MCF 10A (cell line): Measurements from ENCODE around the gene BLCAP. TPM values are rescaled to one million over a fixed set of nuclear protein-coding genes. Genes with fewer than 3 reads are reported as not detected.

Experiments
- BruUV-seq: library from RNA; stranded (reverse); fragments of 400-500 nt; replicated peaks from 2 replicates; lab custom pipeline; 2021; lab: Mats Ljungman, UMichigan
- CTCF ChIA-PET: fragments of 300-600 bp; sonication (Branson Sonifier 250); formaldehyde crosslinking; extraction: SDS; loops from one replicate; lab custom pipeline; 2021; ENCODE audit warnings: antibody characterized with exemption, inconsistent platforms; lab: Yijun Ruan, JAX
- POLR2A ChIA-PET: fragments of 300-600, 350-650 bp; sonication (Branson Sonifier 250); formaldehyde crosslinking; extraction: SDS; loops from one replicate; lab custom pipeline; 2020; ENCODE audit warnings: antibody characterized with exemption, inconsistent platforms; lab: Yijun Ruan, JAX
- DNase-seq: peaks from one replicate; pipeline ENCODE4 v3.0.0-alpha.2; 2018; ENCODE audit not compliant: unreplicated experiment
- H3K27ac Mint-ChIP-seq: one replicate; pipeline ENCODE4 v1.8.0; 2022; ENCODE audit warnings: mild to moderate bottlenecking, low read depth, mixed read lengths; ENCODE audit not compliant: unreplicated experiment
- H3K27me3 Mint-ChIP-seq: one replicate; pipeline ENCODE4 v1.8.0; 2022; ENCODE audit warnings: mixed read lengths; ENCODE audit not compliant: insufficient read depth, unreplicated experiment
- H3K36me3 Mint-ChIP-seq: one replicate; pipeline ENCODE4 v1.8.0; 2022; ENCODE audit warnings: mild to moderate bottlenecking, moderate library complexity, mixed read lengths; ENCODE audit not compliant: insufficient read depth, unreplicated experiment
- H3K4me1 Mint-ChIP-seq: one replicate; pipeline ENCODE4 v1.8.0; 2022; ENCODE audit warnings: mixed read lengths; ENCODE audit not compliant: insufficient read depth, unreplicated experiment
- H3K4me3 Mint-ChIP-seq: one replicate; pipeline ENCODE4 v1.8.0; 2022; ENCODE audit warnings: mild to moderate bottlenecking, moderate library complexity, mixed read lengths; ENCODE audit not compliant: unreplicated experiment
- H3K9me3 Mint-ChIP-seq: one replicate; pipeline ENCODE4 v1.8.0; 2022; ENCODE audit warnings: mixed read lengths; ENCODE audit not compliant: unreplicated experiment
- intact Hi-C: fragments of 100-400 bp; cut with micrococcal nuclease; formaldehyde crosslinking; loops from 2 replicates; pipeline ENCODE4 v1.14.1; 2022
- total RNA-seq: library from RNA; stranded (reverse); gene quantifications from 2 replicates; pipeline ENCODE4 v1.2.3, GENCODE V29; 2022
- TF ChIP-seq, protein P1 (sequence below): fragments of 200-600 bp; IDR thresholded peaks from one replicate; pipeline ENCODE4 v1.8.0; 2022; ENCODE audit warnings: antibody characterized with exemption, mild to moderate bottlenecking; ENCODE audit not compliant: unreplicated experiment

The BLCAP gene
- total RNA-seq, 1 experiment from 2014 or later = 105 TPM

DNA sequence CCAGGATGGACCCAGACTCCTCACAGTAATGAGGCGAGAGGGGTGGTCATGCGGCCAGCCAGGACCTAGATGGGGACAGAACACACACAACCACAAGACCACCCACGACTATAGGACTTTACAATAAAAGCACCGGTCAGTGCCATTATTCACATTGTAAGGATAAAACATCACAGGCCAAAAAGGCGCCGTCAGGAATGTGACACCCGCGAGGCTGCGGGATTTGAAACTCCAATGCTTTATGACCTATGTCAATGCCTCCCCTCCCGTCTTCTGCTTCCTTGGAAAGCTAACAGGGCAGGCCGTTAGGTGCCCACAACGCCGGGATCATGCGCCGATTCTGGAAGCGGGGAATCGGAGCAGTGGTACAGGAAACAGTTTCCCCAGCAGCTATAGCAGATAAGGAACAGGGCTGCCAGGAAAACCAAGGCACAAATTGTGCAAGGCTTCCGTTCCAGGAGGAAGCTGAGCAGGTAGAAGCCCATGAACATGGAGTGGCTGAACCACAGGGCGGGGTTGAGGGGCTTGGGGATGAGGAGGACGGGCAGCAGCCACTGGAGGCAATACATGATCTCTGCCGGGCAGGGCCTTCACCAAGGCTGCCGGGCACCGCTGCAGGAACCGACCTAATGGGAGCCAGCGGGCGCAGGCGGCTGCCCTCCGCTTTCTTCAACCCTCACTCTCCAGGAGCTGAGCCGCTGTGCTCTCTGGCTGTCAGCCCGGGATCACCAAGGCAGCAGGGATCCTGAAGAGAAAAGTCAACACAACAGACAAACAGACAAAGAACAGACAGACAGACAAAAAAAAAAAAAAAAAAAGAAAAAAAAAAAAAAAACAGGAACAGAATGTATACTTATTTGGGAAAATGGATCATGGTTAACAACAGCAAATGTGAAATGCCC lies 8.8 kb downstream of the BLCAP start:
- TF ChIP-seq, protein P1, sequence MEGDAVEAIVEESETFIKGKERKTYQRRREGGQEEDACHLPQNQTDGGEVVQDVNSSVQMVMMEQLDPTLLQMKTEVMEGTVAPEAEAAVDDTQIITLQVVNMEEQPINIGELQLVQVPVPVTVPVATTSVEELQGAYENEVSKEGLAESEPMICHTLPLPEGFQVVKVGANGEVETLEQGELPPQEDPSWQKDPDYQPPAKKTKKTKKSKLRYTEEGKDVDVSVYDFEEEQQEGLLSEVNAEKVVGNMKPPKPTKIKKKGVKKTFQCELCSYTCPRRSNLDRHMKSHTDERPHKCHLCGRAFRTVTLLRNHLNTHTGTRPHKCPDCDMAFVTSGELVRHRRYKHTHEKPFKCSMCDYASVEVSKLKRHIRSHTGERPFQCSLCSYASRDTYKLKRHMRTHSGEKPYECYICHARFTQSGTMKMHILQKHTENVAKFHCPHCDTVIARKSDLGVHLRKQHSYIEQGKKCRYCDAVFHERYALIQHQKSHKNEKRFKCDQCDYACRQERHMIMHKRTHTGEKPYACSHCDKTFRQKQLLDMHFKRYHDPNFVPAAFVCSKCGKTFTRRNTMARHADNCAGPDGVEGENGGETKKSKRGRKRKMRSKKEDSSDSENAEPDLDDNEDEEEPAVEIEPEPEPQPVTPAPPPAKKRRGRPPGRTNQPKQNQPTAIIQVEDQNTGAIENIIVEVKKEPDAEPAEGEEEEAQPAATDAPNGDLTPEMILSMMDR = no peak
- ChIA-PET CTCF (interaction anchor here (0.6 to 1.1 kb wide), 2 partner anchors 28 to 299 kb away, joined by 3 read pairs; no protein-coding TSS in a partner anchor), POLR2A (interaction anchor here (0.6 to 2.9 kb wide), 3 partner anchors 9 to 242 kb away, joined by 3 to 14 read pairs (median 4); partner anchors contain the start of gene BLCAP)
- DNase-seq = no peak
- peaks cover 84% of the 10 kb centered on the region for H3K36me3 Mint-ChIP-seq
- H3K9me3 Mint-ChIP-seq = no peaks in the 10 kb centered on the region
- peaks cover 29% of the 10 kb centered on the region for H3K4me1 Mint-ChIP-seq
- no peak overlapping the region for H3K27ac Mint-ChIP-seq
- no TSS peak for BruUV-seq
- H3K4me3 Mint-ChIP-seq = no peak overlapping the region
- intact Hi-C loops = no loop called here
- no peaks in the 10 kb centered on the region for H3K27me3 Mint-ChIP-seq

DNA sequence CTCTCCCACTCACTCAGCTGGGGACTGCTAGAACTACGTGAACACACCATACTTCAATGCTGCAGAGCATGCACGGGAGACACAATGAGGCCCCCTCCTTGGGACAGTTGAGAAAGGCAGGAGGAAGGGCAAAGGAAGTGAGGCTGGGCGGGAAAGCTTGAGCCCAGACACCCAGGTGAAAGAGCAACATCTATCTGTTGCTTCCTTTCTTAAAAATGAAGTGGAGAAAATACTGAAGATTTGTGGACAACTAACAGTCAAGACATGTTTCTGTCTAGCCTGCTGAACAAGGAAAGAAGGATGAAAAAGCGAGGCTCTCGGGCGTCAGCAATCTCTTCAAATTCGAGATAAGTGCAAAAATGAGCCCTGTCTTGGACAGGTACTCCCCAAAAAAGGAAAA lies 9.6 kb downstream of the BLCAP start:
- Mint-ChIP-seq H3K36me3 (peaks cover 86% of the 10 kb centered on the region), H3K27ac (peak overlapping the region; percentile 39), H3K9me3 (no peaks in the 10 kb centered on the region), H3K4me1 (peaks cover 21% of the 10 kb centered on the region), H3K27me3 (no peaks in the 10 kb centered on the region), H3K4me3 (no peak overlapping the region)
- TF ChIP-seq, protein P1 = no peak
- intact Hi-C loops = no loop called here
- ChIA-PET CTCF (interaction anchor here (0.6 to 1.4 kb wide), 5 partner anchors 15 to 298 kb away, joined by 3 to 5 read pairs (median 3); no protein-coding TSS in a partner anchor), POLR2A (interaction anchor here (1.6 to 2.9 kb wide), 2 partner anchors 9 to 16 kb away, joined by 4 to 14 read pairs; partner anchors contain the start of gene BLCAP)
- BruUV-seq = no TSS peak
- no peak for DNase-seq

DNA sequence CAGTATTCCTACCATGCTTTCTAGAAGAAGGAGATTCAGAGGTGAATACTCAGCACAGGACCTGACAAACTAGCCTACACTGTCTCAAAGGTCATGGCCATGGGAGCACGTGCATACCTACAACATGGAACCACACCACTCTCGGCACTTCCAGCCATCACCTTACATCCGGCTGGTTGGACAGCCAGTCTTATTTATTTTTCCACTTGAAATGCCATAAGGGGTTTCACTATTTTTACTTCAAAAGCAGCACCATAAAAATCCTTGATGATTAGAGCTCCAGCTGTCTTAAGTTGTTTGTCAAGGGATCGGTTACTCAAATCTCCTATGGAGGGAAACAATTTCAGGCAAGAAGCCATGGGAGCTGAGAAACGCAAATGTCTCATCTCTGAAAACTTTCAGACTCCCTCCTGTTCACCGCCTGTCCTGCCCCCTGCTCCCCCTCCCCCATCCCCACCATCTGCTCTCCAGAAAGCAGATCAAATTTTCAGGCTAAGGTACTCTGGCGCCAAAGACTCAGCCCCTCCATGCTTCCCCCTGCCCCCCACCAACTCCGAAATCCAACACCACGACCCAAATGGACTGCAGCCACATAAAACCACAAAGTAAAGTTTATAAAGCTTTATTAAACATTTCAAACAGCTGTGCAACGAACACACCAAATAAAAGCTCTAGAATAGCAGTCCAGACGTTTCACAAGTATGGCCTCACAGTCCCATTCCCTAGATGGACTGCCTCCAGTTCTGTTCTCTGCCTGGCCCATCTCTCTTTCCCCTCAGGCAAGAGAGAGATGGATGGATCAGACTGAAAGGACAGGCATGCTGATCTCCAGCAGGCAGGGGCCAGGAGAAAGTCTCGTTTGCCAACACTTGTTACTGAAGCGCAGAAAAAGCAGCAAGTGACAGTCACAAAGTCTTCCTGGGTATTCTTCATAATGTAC lies 10.6 kb downstream of the BLCAP start:
- POLR2A ChIA-PET = interaction anchor here (0.8 to 2.9 kb wide), 3 partner anchors 10 to 228 kb away, joined by 3 to 14 read pairs (median 4); partner anchors contain the start of genes BLCAP and MANBAL
- Mint-ChIP-seq H3K4me1 (peaks cover 19% of the 10 kb centered on the region), H3K36me3 (peaks cover 92% of the 10 kb centered on the region), H3K27me3 (no peaks in the 10 kb centered on the region), H3K9me3 (no peaks in the 10 kb centered on the region), H3K4me3 (no peak overlapping the region), H3K27ac (peak overlapping the region; percentile 39)
- CTCF ChIA-PET = interaction anchor here (0.6 to 1.4 kb wide), 5 partner anchors 14 to 240 kb away, joined by 3 to 5 read pairs (median 3); no protein-coding TSS in a partner anchor
- intact Hi-C loops = no loop called here
- DNase-seq = no peak
- TF ChIP-seq, protein P1 = no peak
- no TSS peak for BruUV-seq
